GM19099 (cell line): ENCODE measurements around the gene ARG1.

Experiments
- POLR2A ChIP-seq: IDR thresholded peaks from 3 replicates; pipeline ENCODE4 v1.6.1; 2011; ENCODE audit warnings: low read depth; ENCODE audit not compliant: insufficient read length; ENCODE audit errors: extremely low read depth

Gene ARG1

GRCh38 chr6:131572686-131573415 lies at the start of gene ARG1:
ARG1 (plus strand) TSS chr6:131573226; CDS start chr6:131573283, 57 bp downstream.
- TF ChIP-seq POLR2A = no peak

GRCh38 chr6:131523988-131524673 lies 48.9 kb upstream of the ARG1 start:
- TF ChIP-seq POLR2A = no peak

GRCh38 chr6:131524695-131525336 lies 48.2 kb upstream of the ARG1 start:
- TF ChIP-seq POLR2A = no peak

- no peak for TF ChIP-seq POLR2A
Measured at GRCh38 chr6:131532580-131533039, 40.4 kb upstream of the ARG1 start.

- TF ChIP-seq POLR2A = no peak
Measured at GRCh38 chr6:131545317-131545716, 27.7 kb upstream of the ARG1 start.

- no peak for TF ChIP-seq POLR2A
Measured at GRCh38 chr6:131547488-131547887, 25.5 kb upstream of the ARG1 start.

- TF ChIP-seq POLR2A = no peak
Measured at GRCh38 chr6:131548441-131548840, 24.6 kb upstream of the ARG1 start.

GRCh38 chr6:131549811-131550210 lies 23.2 kb upstream of the ARG1 start:
- no peak for TF ChIP-seq POLR2A

GRCh38 chr6:131551902-131552301 lies 21.1 kb upstream of the ARG1 start:
- TF ChIP-seq POLR2A = no peak

GRCh38 chr6:131552572-131552971 lies 20.5 kb upstream of the ARG1 start:
- TF ChIP-seq POLR2A = no peak

- TF ChIP-seq POLR2A = no peak
Measured at GRCh38 chr6:131555992-131556391, 17.0 kb upstream of the ARG1 start.

- no peak for TF ChIP-seq POLR2A
Measured at GRCh38 chr6:131558922-131559321, 14.1 kb upstream of the ARG1 start.

GRCh38 chr6:131561925-131562707 lies 10.9 kb upstream of the ARG1 start:
- no peak for TF ChIP-seq POLR2A

- no peak for TF ChIP-seq POLR2A
Measured at GRCh38 chr6:131565056-131565455, 8.0 kb upstream of the ARG1 start.

- TF ChIP-seq POLR2A = no peak
Measured at GRCh38 chr6:131568726-131569125, 4.3 kb upstream of the ARG1 start.
